Heart left ventricle (tissue), 13 donors: ENCODE measurements around the gene ARSI.

Experiments used
- CTCF ChIP-seq, 12 donors: fragments of 200-600 bp; sonication (generic) in 4 of 12; IDR thresholded peaks; one replicate each; pipeline versions ENCODE4 v1.5.0 to v1.8.0; 2018 to 2022; ENCODE audit warnings: antibody characterized with exemption in 12 of 12, mild to moderate bottlenecking in 5 of 12
- POLR2A ChIP-seq, 2 donors: fragments of 450-650 bp; IDR thresholded peaks; one replicate each; pipeline ENCODE4 v1.6.1; 2017; ENCODE audit warnings: antibody characterized with exemption in 2 of 2, mild to moderate bottlenecking in 2 of 2, moderate library complexity in 2 of 2
- donor health status: ischemic (EF 13 %, LVEDD 7.1; RV severe dilation, severe dysfunction).
- donor health status: DM: no; HTN: yes; CAD: no.
- donor health status: DM: no; HTN: no; CAD: no.
- donor health status: ischemic (EF 25% LVEDD 6.9; RV normal size, moderate dysfunction).
- donor health status: ischemic (EF 25% LVEDD 5.7; RV mildly dilated, moderate dysfunction).
- donor health status: ischemic (EF 35%, LVEDD 5.7; RV mildly dilated, moderate dysfunction).
- donor health status: nonischemic (EF 11% LVEDD 7.7; RV severe dilation, severe dysfunction).
- donor health status: DM: yes; HTN: yes; CAD: no.
- donor health status: PGD.
- donor health status: ischemic (EF 29% LVEDD 5.4; RV normal size, mild dysfunction).
- donor health status: nonischemic (EF 23%, LVEDD 6.1; RV moderate dilation, normal function).

GRCh38 chr5:150349681-150350275 is 47.1 kb upstream of the ARSI start:
- no peak for TF ChIP-seq CTCF (IDR thresholded peaks at IDR 0.05)
- no peak for TF ChIP-seq POLR2A (IDR thresholded peaks at IDR 0.05)
